Right lobe of liver (tissue), 4 donors: ENCODE results near the gene DIMT1.

Experiments
- POLR2A ChIP-seq: fragments of 450-650 bp; IDR thresholded peaks from one replicate; pipeline ENCODE4 v1.6.1; 2017; ENCODE audit warnings: antibody characterized with exemption, mild to moderate bottlenecking
- TF ChIP-seq, protein P1 (sequence below), 4 donors: fragments of 200-600 bp in 3 of 4; fragments of 450-650 bp in 1 of 4; IDR thresholded peaks; one replicate each; pipeline versions ENCODE4 v1.5.1 to v1.8.0; 2016 to 2022; ENCODE audit warnings: antibody characterized with exemption in 4 of 4, mild to moderate bottlenecking in 2 of 4
- donor health status: DM: no; HTN: no; CAD: no.
- donor health status: DM: no; HTN: no; CAD: no.
- donor health status: DM: no; HTN: yes; CAD: no.

DNA sequence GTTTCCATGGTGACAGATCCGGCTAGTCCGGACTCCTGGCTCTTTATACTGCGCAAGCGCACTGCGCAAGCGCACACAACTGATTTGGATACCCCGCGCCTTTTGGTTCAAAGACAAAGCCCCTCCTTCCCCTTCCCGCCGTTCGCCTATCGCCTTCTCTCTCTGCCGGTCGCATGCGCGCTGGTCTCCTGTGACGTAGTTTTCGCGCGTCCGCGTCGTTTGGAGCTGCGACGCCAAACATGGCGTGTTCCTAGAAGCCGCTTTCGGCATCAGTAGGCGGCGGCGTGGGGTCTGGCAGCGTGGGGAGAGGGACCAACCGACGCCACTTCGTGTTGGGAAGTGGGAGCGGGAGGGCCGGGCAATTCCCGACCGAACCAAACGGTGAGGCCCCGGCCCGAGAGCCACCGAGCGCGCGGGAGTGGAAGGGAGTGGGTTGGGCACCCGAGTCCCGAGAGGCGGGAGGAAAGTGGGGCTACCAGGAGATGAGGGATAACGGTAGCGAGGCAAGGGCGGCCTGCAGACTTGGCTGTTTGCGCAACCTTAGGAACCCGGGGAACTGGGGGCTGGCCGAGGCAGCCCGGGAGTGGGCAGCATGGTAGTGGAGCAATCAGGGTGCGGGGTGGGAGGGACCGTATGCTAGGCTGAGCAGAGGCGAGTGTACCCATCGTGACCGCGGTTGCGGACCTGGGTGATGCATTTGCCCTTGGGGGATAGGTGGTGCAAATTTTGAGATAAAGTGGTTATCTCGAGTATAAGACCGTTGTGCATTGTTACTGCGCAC, 9.0 kb upstream of the DIMT1 start, which contains the start of gene IPO11:
- TF ChIP-seq, protein P1, sequence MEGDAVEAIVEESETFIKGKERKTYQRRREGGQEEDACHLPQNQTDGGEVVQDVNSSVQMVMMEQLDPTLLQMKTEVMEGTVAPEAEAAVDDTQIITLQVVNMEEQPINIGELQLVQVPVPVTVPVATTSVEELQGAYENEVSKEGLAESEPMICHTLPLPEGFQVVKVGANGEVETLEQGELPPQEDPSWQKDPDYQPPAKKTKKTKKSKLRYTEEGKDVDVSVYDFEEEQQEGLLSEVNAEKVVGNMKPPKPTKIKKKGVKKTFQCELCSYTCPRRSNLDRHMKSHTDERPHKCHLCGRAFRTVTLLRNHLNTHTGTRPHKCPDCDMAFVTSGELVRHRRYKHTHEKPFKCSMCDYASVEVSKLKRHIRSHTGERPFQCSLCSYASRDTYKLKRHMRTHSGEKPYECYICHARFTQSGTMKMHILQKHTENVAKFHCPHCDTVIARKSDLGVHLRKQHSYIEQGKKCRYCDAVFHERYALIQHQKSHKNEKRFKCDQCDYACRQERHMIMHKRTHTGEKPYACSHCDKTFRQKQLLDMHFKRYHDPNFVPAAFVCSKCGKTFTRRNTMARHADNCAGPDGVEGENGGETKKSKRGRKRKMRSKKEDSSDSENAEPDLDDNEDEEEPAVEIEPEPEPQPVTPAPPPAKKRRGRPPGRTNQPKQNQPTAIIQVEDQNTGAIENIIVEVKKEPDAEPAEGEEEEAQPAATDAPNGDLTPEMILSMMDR (IDR thresholded peaks at IDR 0.05), result no peak
- TF ChIP-seq POLR2A, result no peak
